ENCODE measurements around the gene DAB1. TPM values are rescaled to one million over a fixed set of nuclear protein-coding genes. Genes with fewer than 3 reads are reported as not detected.

The DAB1 gene
- total RNA-seq, 3 donors from 2014 or later: 0.61 to 2.0 (median 0.92) TPM

GRCh38 chr1:57279909-57280666 is 143.8 kb downstream of the DAB1 start:
- intact Hi-C loops (cut with DNase I, micrococcal nuclease): no loop called here
- TF ChIP-seq, protein P1, sequence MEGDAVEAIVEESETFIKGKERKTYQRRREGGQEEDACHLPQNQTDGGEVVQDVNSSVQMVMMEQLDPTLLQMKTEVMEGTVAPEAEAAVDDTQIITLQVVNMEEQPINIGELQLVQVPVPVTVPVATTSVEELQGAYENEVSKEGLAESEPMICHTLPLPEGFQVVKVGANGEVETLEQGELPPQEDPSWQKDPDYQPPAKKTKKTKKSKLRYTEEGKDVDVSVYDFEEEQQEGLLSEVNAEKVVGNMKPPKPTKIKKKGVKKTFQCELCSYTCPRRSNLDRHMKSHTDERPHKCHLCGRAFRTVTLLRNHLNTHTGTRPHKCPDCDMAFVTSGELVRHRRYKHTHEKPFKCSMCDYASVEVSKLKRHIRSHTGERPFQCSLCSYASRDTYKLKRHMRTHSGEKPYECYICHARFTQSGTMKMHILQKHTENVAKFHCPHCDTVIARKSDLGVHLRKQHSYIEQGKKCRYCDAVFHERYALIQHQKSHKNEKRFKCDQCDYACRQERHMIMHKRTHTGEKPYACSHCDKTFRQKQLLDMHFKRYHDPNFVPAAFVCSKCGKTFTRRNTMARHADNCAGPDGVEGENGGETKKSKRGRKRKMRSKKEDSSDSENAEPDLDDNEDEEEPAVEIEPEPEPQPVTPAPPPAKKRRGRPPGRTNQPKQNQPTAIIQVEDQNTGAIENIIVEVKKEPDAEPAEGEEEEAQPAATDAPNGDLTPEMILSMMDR (IDR thresholded peaks at IDR 0.05): no peak
- no peak for DNase-seq
- ATAC-seq: no peak
- Histone ChIP-seq H3K4me3 (no peak overlapping the region), H3K9me3 (no peaks in the 10 kb centered on the region), H3K36me3 (ENCODE audit: low read depth) (no peaks in the 10 kb centered on the region), H3K4me1 (ENCODE audit: low read depth) (no peaks in the 10 kb centered on the region)

- DNase-seq (no peak), ATAC-seq (no peak)
- H3K4me3 ChIP-seq: no peak overlapping the region
- no peaks in the 10 kb centered on the region for H3K9me3 ChIP-seq
- TF ChIP-seq, protein P1 (IDR thresholded peaks at IDR 0.05): no peak
- intact Hi-C loops (cut with DNase I, micrococcal nuclease): no loop called here
- no peaks in the 10 kb centered on the region for H3K4me1 ChIP-seq (ENCODE audit: low read depth)
- H3K36me3 ChIP-seq (ENCODE audit: low read depth): no peaks in the 10 kb centered on the region
Observed at GRCh38 chr1:57278558-57278957, 145.3 kb downstream of the DAB1 start.

DNA sequence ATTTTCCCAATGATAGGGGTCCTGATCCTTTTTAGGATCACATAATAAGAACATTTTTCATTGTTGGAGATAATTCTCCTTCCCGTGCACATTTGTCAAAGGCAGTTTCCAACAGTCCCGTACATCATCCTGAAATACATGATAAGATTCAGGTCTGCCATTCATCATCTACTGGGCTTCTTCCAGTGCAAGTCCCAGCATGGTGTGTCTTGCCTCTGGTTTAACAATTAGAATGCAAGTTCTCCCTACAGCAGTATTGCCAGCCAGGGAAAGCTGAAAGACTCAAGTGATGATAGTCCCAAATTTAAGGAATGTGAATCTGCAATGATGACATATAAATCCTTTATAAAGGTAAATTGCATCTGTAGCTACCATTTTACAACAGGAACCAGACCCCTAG is 146.2 kb downstream of the DAB1 start:
- DNase-seq (no peak), ATAC-seq (no peak)
- Histone ChIP-seq H3K4me1 (ENCODE audit: low read depth) (no peaks in the 10 kb centered on the region), H3K9me3 (no peaks in the 10 kb centered on the region), H3K4me3 (no peak overlapping the region), H3K36me3 (ENCODE audit: low read depth) (no peaks in the 10 kb centered on the region)
- TF ChIP-seq, protein P1 (IDR thresholded peaks at IDR 0.05): no peak
- intact Hi-C loops (cut with DNase I, micrococcal nuclease): no loop called here

- ATAC-seq (no peak), DNase-seq (no peak)
- Histone ChIP-seq H3K4me1 (ENCODE audit: low read depth) (no peaks in the 10 kb centered on the region), H3K4me3 (no peak overlapping the region), H3K36me3 (ENCODE audit: low read depth) (no peaks in the 10 kb centered on the region), H3K9me3 (no peaks in the 10 kb centered on the region)
- TF ChIP-seq, protein P1 (IDR thresholded peaks at IDR 0.05): no peak
- intact Hi-C loops (cut with DNase I, micrococcal nuclease): no loop called here
Observed at GRCh38 chr1:57276918-57277317, 146.9 kb downstream of the DAB1 start.

- Histone ChIP-seq H3K4me1 (ENCODE audit: low read depth) (no peaks in the 10 kb centered on the region), H3K9me3 (no peaks in the 10 kb centered on the region), H3K36me3 (ENCODE audit: low read depth) (no peaks in the 10 kb centered on the region), H3K4me3 (no peak overlapping the region)
- TF ChIP-seq, protein P1 (IDR thresholded peaks at IDR 0.05): no peak
- DNase-seq (no peak), ATAC-seq (no peak)
- intact Hi-C loops (cut with DNase I, micrococcal nuclease): no loop called here
Observed at GRCh38 chr1:57272601-57273000, 151.3 kb downstream of the DAB1 start.
